GM19240 (cell line): ENCODE results near the gene EIF4EBP2.

Experiments
- DNase-seq: peaks from one replicate; pipeline ENCODE4 v3.0.0; 2011; ENCODE audit warnings: low spot score; ENCODE audit not compliant: insufficient read length

Gene EIF4EBP2

GRCh38 chr10:70459774-70460490, 56.0 kb downstream of the EIF4EBP2 start:
- no peak for DNase-seq

GRCh38 chr10:70461397-70462348, 57.7 kb downstream of the EIF4EBP2 start:
- peak; percentile 78 for DNase-seq

GRCh38 chr10:70462349-70462984, 58.5 kb downstream of the EIF4EBP2 start:
- no peak for DNase-seq

GRCh38 chr10:70465278-70465677, 61.3 kb downstream of the EIF4EBP2 start:
- DNase-seq = no peak

- no peak for DNase-seq
These were observed 61.9 kb downstream of the EIF4EBP2 start for GRCh38 chr10:70465832-70466231.

GRCh38 chr10:70466951-70467350, 63.0 kb downstream of the EIF4EBP2 start:
- DNase-seq = no peak

GRCh38 chr10:70472799-70473454, 69.0 kb downstream of the EIF4EBP2 start:
- no peak for DNase-seq

GRCh38 chr10:70474780-70475179, 70.8 kb downstream of the EIF4EBP2 start:
- DNase-seq = no peak

- DNase-seq = no peak
These were observed 71.7 kb downstream of the EIF4EBP2 start for GRCh38 chr10:70475661-70476060.

GRCh38 chr10:70476249-70477035, 72.5 kb downstream of the EIF4EBP2 start:
- no peak for DNase-seq

GRCh38 chr10:70477661-70478162, 73.8 kb downstream of the EIF4EBP2 start:
- DNase-seq = no peak
